GM19463 (cell line): Measurements from ENCODE around the gene DENND1A.

Source experiments
- ATAC-seq: cut with Tn5 transposase; IDR thresholded peaks from one replicate; pipeline ENCODE4 v1.9.1; 2021; ENCODE audit warnings: mild to moderate bottlenecking, moderate library complexity; ENCODE audit not compliant: unreplicated experiment

Gene DENND1A

GRCh38 chr9:123865226-123866000 lies 64.5 kb downstream of the DENND1A start:
- no peak for ATAC-seq

GRCh38 chr9:123864251-123864650 lies 65.7 kb downstream of the DENND1A start:
- ATAC-seq, result no peak

GRCh38 chr9:123863164-123863855 lies 66.6 kb downstream of the DENND1A start:
- ATAC-seq, result no peak

GRCh38 chr9:123861756-123862120 lies 68.2 kb downstream of the DENND1A start:
- no peak for ATAC-seq

- ATAC-seq, result no peak
Observed at GRCh38 chr9:123861086-123861755, 68.7 kb downstream of the DENND1A start.

- ATAC-seq, result no peak
Observed at GRCh38 chr9:123860603-123861002, 69.3 kb downstream of the DENND1A start.

GRCh38 chr9:123852403-123852802 lies 77.5 kb downstream of the DENND1A start:
- ATAC-seq, result no peak

GRCh38 chr9:123851851-123852250 lies 78.1 kb downstream of the DENND1A start:
- ATAC-seq, result no peak

GRCh38 chr9:123848447-123849085 lies 81.4 kb downstream of the DENND1A start:
- ATAC-seq, result no peak

GRCh38 chr9:123846966-123847365 lies 83.0 kb downstream of the DENND1A start:
- no peak for ATAC-seq

- no peak for ATAC-seq
Observed at GRCh38 chr9:123843703-123844102, 86.2 kb downstream of the DENND1A start.

- no peak for ATAC-seq
Observed at GRCh38 chr9:123835821-123836220, 94.1 kb downstream of the DENND1A start.

- ATAC-seq, result no peak
Observed at GRCh38 chr9:123834889-123835562, 94.9 kb downstream of the DENND1A start.

- ATAC-seq, result no peak
Observed at GRCh38 chr9:123834218-123834888, 95.6 kb downstream of the DENND1A start.

- no peak for ATAC-seq
Observed at GRCh38 chr9:123832858-123833650, 96.9 kb downstream of the DENND1A start.

- no peak for ATAC-seq
Observed at GRCh38 chr9:123832176-123832575, 97.8 kb downstream of the DENND1A start.

GRCh38 chr9:123828449-123828848 lies 101.5 kb downstream of the DENND1A start:
- no peak for ATAC-seq

GRCh38 chr9:123825342-123826060 lies 104.4 kb downstream of the DENND1A start:
- no peak for ATAC-seq
